Cardiac muscle cell (in vitro differentiated cells and primary cell): Measurements from ENCODE around the gene DTNA. TPM values are rescaled to one million over a fixed set of nuclear protein-coding genes. Genes with fewer than 3 reads are reported as not detected.
A peak's percentile ranks its signal among the peaks of the same experiment; 100 is the strongest.

Source experiments
- DNase-seq, 2 donors: peaks; one replicate each; pipeline versions ENCODE4 v3.0.0 to v3.0.0-alpha.2; 2010 to 2017; ENCODE audit warnings: low read depth in 1 of 2, low spot score in 1 of 2
- H3K27ac ChIP-seq: fragments of 200-600 bp; sonication (generic); 2 replicates; pipeline ENCODE4 v1.5.1; 2016
- H3K27me3 ChIP-seq: fragments of 200-600 bp; sonication (generic); 2 replicates; pipeline ENCODE4 v1.6.0; 2016; ENCODE audit warnings: control low read depth
- H3K36me3 ChIP-seq: fragments of 200-600 bp; sonication (generic); 2 replicates; pipeline ENCODE4 v1.5.1; 2016; ENCODE audit warnings: control low read depth
- H3K4me1 ChIP-seq: fragments of 200-600 bp; sonication (generic); 2 replicates; pipeline ENCODE4 v1.8.1; 2017; ENCODE audit warnings: low read depth, mild to moderate bottlenecking, mixed run types
- H3K4me3 ChIP-seq: fragments of 200-600 bp; sonication (generic); 2 replicates; pipeline ENCODE4 v1.5.1; 2016; ENCODE audit warnings: mild to moderate bottlenecking
- H3K9me3 ChIP-seq: fragments of 200-600 bp; sonication (generic); 2 replicates; pipeline ENCODE4 v1.5.1; 2017; ENCODE audit warnings: low read depth, mild to moderate bottlenecking, control low read depth
- CTCF ChIP-seq: IDR thresholded peaks from 2 replicates; pipeline ENCODE4 v1.5.1; 2012; ENCODE audit warnings: low read depth, mild to moderate bottlenecking, low read length
- polyA plus RNA-seq: library from polyadenylated mRNA; unstranded; fragments of >200 nt; fragmentation: Nextera tagmentation; extraction: Ambion mirVana; gene quantifications from 2 replicates; pipeline ENCODE4 v1.2.1, GENCODE V29; 2016
- total RNA-seq: library from RNA; depleted of rRNA; stranded (reverse); fragments of >200 nt; gene quantifications from 2 replicates; pipeline ENCODE4 v1.2.3, GENCODE V29; 2016

Gene DTNA
- total and polyA plus RNA-seq, 2 experiments from 2014 or later = 19.6 to 34.6 TPM

GRCh38 chr18:34757666-34758065, 47.6 kb downstream of the DTNA start:
- no peak for TF ChIP-seq CTCF
- Histone ChIP-seq H3K27me3 (no peaks in the 10 kb centered on the region), H3K4me1 (no peaks in the 10 kb centered on the region), H3K4me3 (no peak overlapping the region), H3K27ac (no peak overlapping the region), H3K9me3 (no peaks in the 10 kb centered on the region), H3K36me3 (no peaks in the 10 kb centered on the region)
- no peak for DNase-seq

- Histone ChIP-seq H3K9me3 (no peaks in the 10 kb centered on the region), H3K4me1 (no peaks in the 10 kb centered on the region), H3K27ac (no peak overlapping the region), H3K27me3 (no peaks in the 10 kb centered on the region), H3K36me3 (no peaks in the 10 kb centered on the region), H3K4me3 (no peak overlapping the region)
- TF ChIP-seq CTCF = no peak
- no peak for DNase-seq
Observed at GRCh38 chr18:34758378-34758948, 48.4 kb downstream of the DTNA start.

- TF ChIP-seq CTCF = no peak
- Histone ChIP-seq H3K9me3 (no peaks in the 10 kb centered on the region), H3K4me1 (no peaks in the 10 kb centered on the region), H3K4me3 (no peak overlapping the region), H3K27me3 (no peaks in the 10 kb centered on the region), H3K27ac (no peak overlapping the region), H3K36me3 (no peaks in the 10 kb centered on the region)
- no peak for DNase-seq
Observed at GRCh38 chr18:34760444-34760843, 50.3 kb downstream of the DTNA start.

GRCh38 chr18:34764451-34764850, 54.4 kb downstream of the DTNA start:
- Histone ChIP-seq H3K4me3 (no peak overlapping the region), H3K27me3 (no peaks in the 10 kb centered on the region), H3K36me3 (no peaks in the 10 kb centered on the region), H3K4me1 (no peaks in the 10 kb centered on the region), H3K27ac (no peak overlapping the region), H3K9me3 (no peaks in the 10 kb centered on the region)
- no peak for DNase-seq
- TF ChIP-seq CTCF = no peak

- Histone ChIP-seq H3K9me3 (no peaks in the 10 kb centered on the region), H3K4me3 (no peak overlapping the region), H3K27me3 (no peaks in the 10 kb centered on the region), H3K36me3 (no peaks in the 10 kb centered on the region), H3K4me1 (no peaks in the 10 kb centered on the region), H3K27ac (no peak overlapping the region)
- no peak for TF ChIP-seq CTCF
- DNase-seq = peak in 1 of 2 donors; percentile 64
Observed at GRCh38 chr18:34767601-34768027, 57.5 kb downstream of the DTNA start.
